ENCODE data around the gene CCDC148. TPM values are rescaled to one million over a fixed set of nuclear protein-coding genes. Genes with fewer than 3 reads are reported as not detected.

Gene CCDC148
- total and polyA plus RNA-seq, 10 of the 15 experiments (the other 5 are each of a cell fraction or from before 2014, with no cell fraction given), result 0.07 to 0.30 (median 0.18) TPM; not detected in 7

- Histone ChIP-seq H3K36me3 (ENCODE audit: control insufficient read depth in 2 of 2, insufficient read depth in 2 of 2, low read length in 1 of 2) (no peaks in the 10 kb centered on the region), H3K9me3 (replicated peaks; ENCODE audit: control insufficient read depth, insufficient read depth, low read length) (no peaks in the 10 kb centered on the region), H3K79me2 (ENCODE audit: control insufficient read depth, insufficient read depth, low read length) (no peaks in the 10 kb centered on the region), H3K27me3 (replicated peaks in 1 of 2; ENCODE audit: control insufficient read depth in 2 of 2, insufficient read depth in 2 of 2, low read length in 1 of 2) (no peaks in the 10 kb centered on the region), H3K27ac (ENCODE audit: control insufficient read depth, insufficient read depth) (no peak overlapping the region), H3K4me3 (no peak overlapping the region), H4K20me1 (ENCODE audit: control insufficient read depth, insufficient read depth) (no peaks in the 10 kb centered on the region), H3K4me1 (ENCODE audit: control insufficient read depth, insufficient read depth, low read length) (no peaks in the 10 kb centered on the region), H2AFZ (ENCODE audit: control insufficient read depth, low read depth, low read length) (no peak overlapping the region), H3K4me2 (ENCODE audit: control insufficient read depth, insufficient read depth) (no peak overlapping the region), H3K9ac (ENCODE audit: control insufficient read depth, insufficient read depth, low read length) (no peak overlapping the region)
- ChIA-PET SMC1A (ENCODE audit: uncharacterized antibody, unreplicated experiment) (no interaction called here), POLR2A (no interaction called here), RAD21 (ENCODE audit: unreplicated experiment) (no interaction called here), CTCF (no interaction called here)
- BruUV-seq (replicated peaks), result no TSS peak
- no peak for FAIRE-seq
- in situ Hi-C loops (cut with MboI), result no loop called here
- peak; percentile 55 for ATAC-seq
- DNase-seq (ENCODE audit: low read depth, low spot score), result no peak
- WGBS (ENCODE audit: insufficient coverage, insufficient replicate concordance, low lambda C conversion rate, missing lambda C conversion rate), result 46% methylated on average over 2 of the region's 2 CpGs
- intact Hi-C loops (cut with micrococcal nuclease; ENCODE audit: unreplicated experiment), result no loop called here
- TF ChIP-seq, protein P1, sequence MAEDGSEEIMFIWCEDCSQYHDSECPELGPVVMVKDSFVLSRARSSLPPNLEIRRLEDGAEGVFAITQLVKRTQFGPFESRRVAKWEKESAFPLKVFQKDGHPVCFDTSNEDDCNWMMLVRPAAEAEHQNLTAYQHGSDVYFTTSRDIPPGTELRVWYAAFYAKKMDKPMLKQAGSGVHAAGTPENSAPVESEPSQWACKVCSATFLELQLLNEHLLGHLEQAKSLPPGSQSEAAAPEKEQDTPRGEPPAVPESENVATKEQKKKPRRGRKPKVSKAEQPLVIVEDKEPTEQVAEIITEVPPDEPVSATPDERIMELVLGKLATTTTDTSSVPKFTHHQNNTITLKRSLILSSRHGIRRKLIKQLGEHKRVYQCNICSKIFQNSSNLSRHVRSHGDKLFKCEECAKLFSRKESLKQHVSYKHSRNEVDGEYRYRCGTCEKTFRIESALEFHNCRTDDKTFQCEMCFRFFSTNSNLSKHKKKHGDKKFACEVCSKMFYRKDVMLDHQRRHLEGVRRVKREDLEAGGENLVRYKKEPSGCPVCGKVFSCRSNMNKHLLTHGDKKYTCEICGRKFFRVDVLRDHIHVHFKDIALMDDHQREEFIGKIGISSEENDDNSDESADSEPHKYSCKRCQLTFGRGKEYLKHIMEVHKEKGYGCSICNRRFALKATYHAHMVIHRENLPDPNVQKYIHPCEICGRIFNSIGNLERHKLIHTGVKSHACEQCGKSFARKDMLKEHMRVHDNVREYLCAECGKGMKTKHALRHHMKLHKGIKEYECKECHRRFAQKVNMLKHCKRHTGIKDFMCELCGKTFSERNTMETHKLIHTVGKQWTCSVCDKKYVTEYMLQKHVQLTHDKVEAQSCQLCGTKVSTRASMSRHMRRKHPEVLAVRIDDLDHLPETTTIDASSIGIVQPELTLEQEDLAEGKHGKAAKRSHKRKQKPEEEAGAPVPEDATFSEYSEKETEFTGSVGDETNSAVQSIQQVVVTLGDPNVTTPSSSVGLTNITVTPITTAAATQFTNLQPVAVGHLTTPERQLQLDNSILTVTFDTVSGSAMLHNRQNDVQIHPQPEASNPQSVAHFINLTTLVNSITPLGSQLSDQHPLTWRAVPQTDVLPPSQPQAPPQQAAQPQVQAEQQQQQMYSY (CRISPR knock-in tag; IDR thresholded peaks at IDR 0.05), result no peak
- TF ChIP-seq JUND (IDR thresholded peaks at IDR 0.05; ENCODE audit: low read depth, low read length) (no peak), KLF5 (IDR thresholded peaks at IDR 0.05; ENCODE audit: partially characterized antibody) (no peak), SUZ12 (IDR thresholded peaks at IDR 0.05; ENCODE audit: unreplicated experiment) (no peak), TCF7 (IDR thresholded peaks at IDR 0.05; ENCODE audit: borderline replicate concordance) (no peak), CBX5 (IDR thresholded peaks at IDR 0.05; ENCODE audit: low read depth) (no peak), LARP7 (IDR thresholded peaks at IDR 0.05) (no peak), BRCA1 (IDR thresholded peaks at IDR 0.05; ENCODE audit: low read depth, low read length) (no peak), RAD21 (IDR thresholded peaks at IDR 0.05; ENCODE audit: insufficient read depth, low read depth, low read length) (no peak), HDGF (IDR thresholded peaks at IDR 0.05) (no peak), REST (IDR thresholded peaks at IDR 0.05; ENCODE audit: low read depth, low read length) (no peak), SIX5 (IDR thresholded peaks at IDR 0.05; ENCODE audit: low read depth, low read length, severe bottlenecking) (no peak)
- TF ChIP-seq, protein P2, sequence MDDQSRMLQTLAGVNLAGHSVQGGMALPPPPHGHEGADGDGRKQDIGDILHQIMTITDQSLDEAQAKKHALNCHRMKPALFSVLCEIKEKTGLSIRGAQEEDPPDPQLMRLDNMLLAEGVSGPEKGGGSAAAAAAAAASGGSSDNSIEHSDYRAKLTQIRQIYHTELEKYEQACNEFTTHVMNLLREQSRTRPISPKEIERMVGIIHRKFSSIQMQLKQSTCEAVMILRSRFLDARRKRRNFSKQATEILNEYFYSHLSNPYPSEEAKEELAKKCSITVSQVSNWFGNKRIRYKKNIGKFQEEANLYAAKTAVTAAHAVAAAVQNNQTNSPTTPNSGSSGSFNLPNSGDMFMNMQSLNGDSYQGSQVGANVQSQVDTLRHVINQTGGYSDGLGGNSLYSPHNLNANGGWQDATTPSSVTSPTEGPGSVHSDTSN (IDR thresholded peaks at IDR 0.05; ENCODE audit: insufficient replicate concordance, low read depth, low read length), result no peak
- TF ChIP-seq, protein P3, sequence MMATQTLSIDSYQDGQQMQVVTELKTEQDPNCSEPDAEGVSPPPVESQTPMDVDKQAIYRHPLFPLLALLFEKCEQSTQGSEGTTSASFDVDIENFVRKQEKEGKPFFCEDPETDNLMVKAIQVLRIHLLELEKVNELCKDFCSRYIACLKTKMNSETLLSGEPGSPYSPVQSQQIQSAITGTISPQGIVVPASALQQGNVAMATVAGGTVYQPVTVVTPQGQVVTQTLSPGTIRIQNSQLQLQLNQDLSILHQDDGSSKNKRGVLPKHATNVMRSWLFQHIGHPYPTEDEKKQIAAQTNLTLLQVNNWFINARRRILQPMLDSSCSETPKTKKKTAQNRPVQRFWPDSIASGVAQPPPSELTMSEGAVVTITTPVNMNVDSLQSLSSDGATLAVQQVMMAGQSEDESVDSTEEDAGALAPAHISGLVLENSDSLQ (IDR thresholded peaks at IDR 0.05), result no peak
- TF ChIP-seq, protein P4, sequence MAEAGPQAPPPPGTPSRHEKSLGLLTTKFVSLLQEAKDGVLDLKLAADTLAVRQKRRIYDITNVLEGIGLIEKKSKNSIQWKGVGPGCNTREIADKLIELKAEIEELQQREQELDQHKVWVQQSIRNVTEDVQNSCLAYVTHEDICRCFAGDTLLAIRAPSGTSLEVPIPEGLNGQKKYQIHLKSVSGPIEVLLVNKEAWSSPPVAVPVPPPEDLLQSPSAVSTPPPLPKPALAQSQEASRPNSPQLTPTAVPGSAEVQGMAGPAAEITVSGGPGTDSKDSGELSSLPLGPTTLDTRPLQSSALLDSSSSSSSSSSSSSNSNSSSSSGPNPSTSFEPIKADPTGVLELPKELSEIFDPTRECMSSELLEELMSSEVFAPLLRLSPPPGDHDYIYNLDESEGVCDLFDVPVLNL (IDR thresholded peaks at IDR 0.05; ENCODE audit: low read depth, low read length), result no peak
Observed at GRCh38 chr2:158317642-158318041, 138.9 kb downstream of the CCDC148 start.
